Activated naive CD8-positive, alpha-beta T cell treated with anti-CD3 and anti-CD28 coated beads for 36 hours (primary cell): Measurements from ENCODE around the gene IL23R. TPM values are rescaled to one million over a fixed set of nuclear protein-coding genes. Genes with fewer than 3 reads are reported as not detected.

Source experiments
- DNase-seq: peaks from one replicate; pipeline ENCODE4 v3.0.0; 2021
- H3K27ac Mint-ChIP-seq: one replicate; pipeline ENCODE4 v1.8.0; 2022; ENCODE audit warnings: mild to moderate bottlenecking, moderate library complexity, mixed read lengths
- H3K27me3 Mint-ChIP-seq: one replicate; pipeline ENCODE4 v1.8.0; 2022; ENCODE audit warnings: mild to moderate bottlenecking, mixed read lengths
- H3K36me3 Mint-ChIP-seq: one replicate; pipeline ENCODE4 v1.8.0; 2021; ENCODE audit warnings: mild to moderate bottlenecking, mixed read lengths
- H3K4me1 Mint-ChIP-seq: one replicate; pipeline ENCODE4 v1.8.0; 2021; ENCODE audit warnings: mixed read lengths
- H3K4me3 Mint-ChIP-seq: one replicate; pipeline ENCODE4 v1.8.0; 2022; ENCODE audit warnings: mild to moderate bottlenecking, moderate library complexity, mixed read lengths
- H3K9me3 Mint-ChIP-seq: one replicate; pipeline ENCODE4 v1.8.0; 2022; ENCODE audit warnings: mixed read lengths
- total RNA-seq, 2 experiments: library from RNA; stranded (reverse); gene quantifications; one replicate each; pipeline ENCODE4 v1.2.3, GENCODE V29; 2021

IL23R gene
- total RNA-seq, 2 experiments from 2014 or later, result 0.08 TPM; not detected in 1

GRCh38 chr1:67170751-67171573, 4.7 kb downstream of the IL23R start:
- peak; percentile 17 for DNase-seq
- H3K27me3 Mint-ChIP-seq, result peaks cover 3% of the 10 kb centered on the region
- H3K4me3 Mint-ChIP-seq, result peak overlapping the region; percentile 29
- H3K9me3 Mint-ChIP-seq, result peaks cover 3% of the 10 kb centered on the region
- peaks cover 60% of the 10 kb centered on the region for H3K4me1 Mint-ChIP-seq
- peaks cover 12% of the 10 kb centered on the region for H3K36me3 Mint-ChIP-seq
- peak overlapping the region; percentile 96 for H3K27ac Mint-ChIP-seq

GRCh38 chr1:67171574-67171955, 5.3 kb downstream of the IL23R start:
- no peak for DNase-seq
- Mint-ChIP-seq H3K9me3 (peaks cover 5% of the 10 kb centered on the region), H3K36me3 (peaks cover 14% of the 10 kb centered on the region), H3K4me1 (peaks cover 57% of the 10 kb centered on the region), H3K27ac (peak overlapping the region; percentile 96), H3K4me3 (peak overlapping the region; percentile 48), H3K27me3 (peaks cover 3% of the 10 kb centered on the region)

GRCh38 chr1:67171978-67172377, 5.7 kb downstream of the IL23R start:
- peaks cover 3% of the 10 kb centered on the region for H3K27me3 Mint-ChIP-seq
- H3K9me3 Mint-ChIP-seq, result peaks cover 5% of the 10 kb centered on the region
- H3K4me3 Mint-ChIP-seq, result peak overlapping the region; percentile 48
- H3K27ac Mint-ChIP-seq, result peak overlapping the region; percentile 96
- peaks cover 14% of the 10 kb centered on the region for H3K36me3 Mint-ChIP-seq
- DNase-seq, result no peak
- H3K4me1 Mint-ChIP-seq, result peaks cover 57% of the 10 kb centered on the region

- DNase-seq, result no peak
- Mint-ChIP-seq H3K27me3 (no peaks in the 10 kb centered on the region), H3K27ac (no peak overlapping the region), H3K4me3 (no peak overlapping the region), H3K9me3 (peaks cover 7% of the 10 kb centered on the region), H3K4me1 (peaks cover 54% of the 10 kb centered on the region), H3K36me3 (peaks cover 14% of the 10 kb centered on the region)
Observed at GRCh38 chr1:67173988-67174387, 7.7 kb downstream of the IL23R start.

- DNase-seq, result peak; percentile 7
- Mint-ChIP-seq H3K36me3 (peaks cover 14% of the 10 kb centered on the region), H3K9me3 (peaks cover 8% of the 10 kb centered on the region), H3K27ac (peak overlapping the region; percentile 82), H3K4me1 (peaks cover 51% of the 10 kb centered on the region), H3K27me3 (no peaks in the 10 kb centered on the region), H3K4me3 (no peak overlapping the region)
Observed at GRCh38 chr1:67174716-67175284, 8.5 kb downstream of the IL23R start.

GRCh38 chr1:67175530-67176087, 9.4 kb downstream of the IL23R start:
- Mint-ChIP-seq H3K4me3 (no peak overlapping the region), H3K9me3 (peaks cover 9% of the 10 kb centered on the region), H3K36me3 (peaks cover 14% of the 10 kb centered on the region), H3K27ac (peak overlapping the region; percentile 82), H3K4me1 (peaks cover 49% of the 10 kb centered on the region), H3K27me3 (no peaks in the 10 kb centered on the region)
- DNase-seq, result no peak

GRCh38 chr1:67184838-67185421, 18.7 kb downstream of the IL23R start:
- Mint-ChIP-seq H3K4me3 (no peak overlapping the region), H3K4me1 (peaks cover under 1% of the 10 kb centered on the region), H3K36me3 (peaks cover 3% of the 10 kb centered on the region), H3K9me3 (peaks cover 6% of the 10 kb centered on the region), H3K27ac (no peak overlapping the region), H3K27me3 (peaks cover 14% of the 10 kb centered on the region)
- no peak for DNase-seq

- no peak for DNase-seq
- Mint-ChIP-seq H3K27me3 (peaks cover 5% of the 10 kb centered on the region), H3K9me3 (no peaks in the 10 kb centered on the region), H3K27ac (no peak overlapping the region), H3K36me3 (no peaks in the 10 kb centered on the region), H3K4me1 (no peaks in the 10 kb centered on the region), H3K4me3 (no peak overlapping the region)
Observed at GRCh38 chr1:67188137-67188536, 21.9 kb downstream of the IL23R start.

- Mint-ChIP-seq H3K27me3 (peaks cover 5% of the 10 kb centered on the region), H3K4me1 (peaks cover 12% of the 10 kb centered on the region), H3K36me3 (peaks cover 1% of the 10 kb centered on the region), H3K4me3 (no peak overlapping the region), H3K9me3 (no peaks in the 10 kb centered on the region), H3K27ac (peak overlapping the region; percentile 87)
- no peak for DNase-seq
Observed at GRCh38 chr1:67189953-67190352, 23.7 kb downstream of the IL23R start.

GRCh38 chr1:67190410-67190809, 24.2 kb downstream of the IL23R start:
- peaks cover 1% of the 10 kb centered on the region for H3K36me3 Mint-ChIP-seq
- H3K9me3 Mint-ChIP-seq, result no peaks in the 10 kb centered on the region
- peaks cover 16% of the 10 kb centered on the region for H3K4me1 Mint-ChIP-seq
- no peak overlapping the region for H3K4me3 Mint-ChIP-seq
- H3K27ac Mint-ChIP-seq, result peak overlapping the region; percentile 87
- no peak for DNase-seq
- peaks cover 4% of the 10 kb centered on the region for H3K27me3 Mint-ChIP-seq

GRCh38 chr1:67190942-67191341, 24.7 kb downstream of the IL23R start:
- Mint-ChIP-seq H3K27ac (peak overlapping the region; percentile 27), H3K4me1 (peaks cover 20% of the 10 kb centered on the region), H3K4me3 (no peak overlapping the region), H3K9me3 (no peaks in the 10 kb centered on the region), H3K27me3 (no peaks in the 10 kb centered on the region), H3K36me3 (peaks cover 1% of the 10 kb centered on the region)
- no peak for DNase-seq

GRCh38 chr1:67191668-67192520, 25.6 kb downstream of the IL23R start:
- H3K4me3 Mint-ChIP-seq, result no peak overlapping the region
- peaks cover 3% of the 10 kb centered on the region for H3K36me3 Mint-ChIP-seq
- DNase-seq, result no peak
- H3K4me1 Mint-ChIP-seq, result peaks cover 22% of the 10 kb centered on the region
- no peaks in the 10 kb centered on the region for H3K27me3 Mint-ChIP-seq
- H3K9me3 Mint-ChIP-seq, result no peaks in the 10 kb centered on the region
- no peak overlapping the region for H3K27ac Mint-ChIP-seq

GRCh38 chr1:67192902-67193301, 26.6 kb downstream of the IL23R start:
- H3K4me1 Mint-ChIP-seq, result peaks cover 27% of the 10 kb centered on the region
- no peak for DNase-seq
- no peaks in the 10 kb centered on the region for H3K9me3 Mint-ChIP-seq
- H3K4me3 Mint-ChIP-seq, result no peak overlapping the region
- no peak overlapping the region for H3K27ac Mint-ChIP-seq
- H3K27me3 Mint-ChIP-seq, result no peaks in the 10 kb centered on the region
- H3K36me3 Mint-ChIP-seq, result peaks cover 5% of the 10 kb centered on the region

GRCh38 chr1:67193704-67194103, 27.4 kb downstream of the IL23R start:
- no peak for DNase-seq
- Mint-ChIP-seq H3K27me3 (no peaks in the 10 kb centered on the region), H3K4me3 (no peak overlapping the region)

More at GRCh38 chr1:67193704-67194103, 27.4 kb downstream of the IL23R start:
- Mint-ChIP-seq H3K27ac (peak overlapping the region; percentile 57), H3K36me3 (peaks cover 5% of the 10 kb centered on the region), H3K4me1 (peaks cover 27% of the 10 kb centered on the region), H3K9me3 (no peaks in the 10 kb centered on the region)
